Kidney capillary endothelial cell (primary cell): Measurements from ENCODE around the gene COQ8A.
"Not testable (repeated sequence)": the region's sequence is repeated elsewhere in the genome, so short reads cannot be mapped to it uniquely, and the experiment has no call there.

Source experiments
- DNase-seq: peaks from one replicate; pipeline ENCODE4 v3.0.0-alpha.2; 2018; ENCODE audit warnings: low spot score

The COQ8A gene

DNA sequence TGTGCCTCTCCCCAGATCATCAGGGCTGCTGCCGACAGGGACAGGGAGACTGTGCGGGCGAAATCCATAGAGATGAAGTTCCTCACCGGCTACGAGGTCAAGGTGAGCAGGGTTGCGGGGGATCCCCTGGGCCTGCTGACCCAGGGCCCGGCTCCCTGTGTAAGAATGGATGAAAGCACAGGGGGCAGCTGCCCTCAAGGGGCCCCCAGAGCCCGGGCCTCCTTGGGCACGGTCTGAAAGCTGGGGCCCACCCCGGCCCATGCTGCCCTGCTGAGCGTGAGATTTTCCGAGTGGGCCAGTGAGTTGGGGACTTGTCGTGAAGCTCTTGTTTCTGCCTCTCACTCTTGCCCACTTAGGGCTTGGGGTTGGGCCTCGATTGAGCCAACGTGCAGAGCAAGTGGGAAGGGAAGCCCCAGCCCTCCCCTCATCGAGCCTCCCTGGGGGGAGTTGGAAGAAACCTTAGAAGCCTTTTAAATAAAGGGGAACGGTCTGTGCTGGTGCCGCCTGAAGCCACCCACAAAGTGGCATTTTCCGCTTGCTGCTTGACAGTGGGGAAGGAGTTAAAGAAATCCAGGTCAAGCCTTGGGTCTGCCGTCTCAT, 45.2 kb downstream of the COQ8A start:
- no peak for DNase-seq

DNA sequence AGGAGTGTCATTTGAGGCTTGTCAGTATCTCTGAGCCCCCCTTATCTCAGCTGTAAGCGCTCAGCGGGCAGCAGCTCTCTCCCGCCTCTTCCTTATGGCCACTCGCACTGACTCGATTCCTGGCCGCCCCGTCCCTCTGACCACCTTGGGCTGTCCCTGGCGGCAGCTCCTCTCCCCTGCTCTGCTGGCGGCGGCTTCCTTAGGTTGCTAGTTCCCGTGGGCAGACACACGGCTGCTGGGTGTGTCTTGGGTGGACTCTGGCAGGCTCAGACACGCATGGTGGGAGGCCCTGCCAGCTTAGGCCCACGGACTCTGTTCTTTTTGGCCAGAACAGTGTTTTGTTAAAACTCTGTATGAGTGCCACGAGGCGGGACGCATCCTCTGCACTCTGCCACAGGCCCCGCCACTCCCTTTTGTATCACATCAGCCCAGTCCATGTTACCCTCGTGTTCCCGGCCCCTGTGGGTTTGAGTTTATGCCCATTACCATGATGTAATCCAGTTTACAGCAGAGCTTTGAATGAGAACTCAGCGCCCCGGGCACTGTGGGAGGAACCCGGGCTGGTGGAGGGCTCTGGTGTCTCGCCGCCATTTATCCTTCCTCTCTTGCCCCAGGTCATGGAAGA, 45.9 kb downstream of the COQ8A start:
- no peak for DNase-seq

DNA sequence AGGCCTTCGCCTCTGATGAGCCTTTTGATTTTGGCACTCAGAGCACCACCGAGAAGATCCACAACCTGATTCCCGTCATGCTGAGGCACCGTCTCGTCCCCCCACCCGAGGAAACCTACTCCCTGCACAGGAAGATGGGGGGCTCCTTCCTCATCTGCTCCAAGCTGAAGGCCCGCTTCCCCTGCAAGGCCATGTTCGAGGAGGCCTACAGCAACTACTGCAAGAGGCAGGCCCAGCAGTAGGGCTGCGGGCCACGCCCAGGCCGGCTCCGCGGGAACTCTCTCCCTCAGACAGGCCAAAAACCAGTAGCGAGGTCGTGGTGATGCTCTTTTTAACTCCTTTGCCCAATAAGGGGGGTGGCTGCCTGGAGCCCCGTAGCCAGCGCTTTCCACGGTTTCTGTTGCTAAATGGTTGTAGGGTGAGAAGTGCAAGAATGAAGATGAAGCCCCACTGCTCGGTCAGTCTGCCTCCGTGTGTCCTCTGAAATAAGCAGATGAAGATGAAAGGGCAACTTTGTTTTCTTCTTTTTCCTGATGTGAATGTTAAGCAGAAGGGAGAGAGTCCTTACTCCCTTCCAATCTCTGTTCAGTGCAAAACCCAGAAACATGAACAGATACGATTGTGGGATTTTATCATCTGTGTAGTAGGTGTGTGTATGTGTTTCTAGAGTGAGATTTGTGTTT, 46.5 kb downstream of the COQ8A start:
- DNase-seq: no peak

DNA sequence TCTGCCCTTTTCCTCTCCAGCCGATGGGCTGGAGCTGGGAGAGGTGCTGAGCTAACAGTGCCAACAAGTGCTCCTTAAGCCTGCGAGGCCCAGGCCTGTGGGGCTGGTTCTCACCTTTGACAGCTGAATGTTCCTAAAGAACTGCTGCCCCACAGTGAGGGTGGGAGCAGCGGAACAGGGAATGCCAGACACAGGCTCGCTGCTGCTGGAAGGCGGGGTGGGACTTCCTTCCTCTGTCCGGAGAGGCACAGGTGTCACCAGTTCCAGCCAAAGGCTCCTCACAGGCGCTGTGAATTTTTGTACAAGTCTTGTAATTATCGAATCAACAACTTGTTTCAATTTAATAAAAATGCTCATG, 47.1 kb downstream of the COQ8A start:
- DNase-seq: no peak

DNA sequence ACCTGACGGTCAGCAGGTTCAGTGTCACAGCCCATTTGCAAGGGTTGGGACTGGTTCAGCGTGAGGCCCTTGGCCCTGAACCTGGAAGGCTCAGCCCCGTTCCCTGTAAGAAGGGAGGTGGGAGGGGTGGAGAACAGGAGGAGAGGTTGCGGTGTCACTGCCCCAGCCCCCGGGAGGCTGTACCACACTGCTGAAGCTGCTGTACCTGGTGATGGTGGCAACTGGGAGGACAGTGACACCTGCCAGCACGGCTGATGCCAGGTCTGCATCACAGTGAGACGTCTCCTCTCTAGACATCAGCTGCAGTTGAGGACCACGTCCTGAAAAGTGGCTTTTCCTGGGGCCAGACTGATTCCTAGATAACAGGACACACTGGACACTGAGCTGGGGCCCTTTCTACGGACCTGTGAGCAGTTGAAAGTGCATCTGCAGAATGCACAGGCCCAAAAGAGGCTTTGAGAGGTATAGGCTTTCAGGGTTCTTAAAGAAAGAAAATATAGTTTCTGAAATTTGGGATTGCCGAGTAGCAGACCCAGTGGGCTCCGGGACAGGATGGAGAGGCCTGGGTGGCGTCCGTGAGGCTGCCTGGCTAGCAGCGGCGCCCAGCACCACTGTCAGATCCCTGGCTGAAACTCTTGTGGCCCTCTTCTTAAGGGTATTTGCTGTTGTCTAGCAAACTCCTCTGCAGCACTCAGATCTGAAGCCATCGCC, 47.7 kb downstream of the COQ8A start:
- no peak for DNase-seq

DNA sequence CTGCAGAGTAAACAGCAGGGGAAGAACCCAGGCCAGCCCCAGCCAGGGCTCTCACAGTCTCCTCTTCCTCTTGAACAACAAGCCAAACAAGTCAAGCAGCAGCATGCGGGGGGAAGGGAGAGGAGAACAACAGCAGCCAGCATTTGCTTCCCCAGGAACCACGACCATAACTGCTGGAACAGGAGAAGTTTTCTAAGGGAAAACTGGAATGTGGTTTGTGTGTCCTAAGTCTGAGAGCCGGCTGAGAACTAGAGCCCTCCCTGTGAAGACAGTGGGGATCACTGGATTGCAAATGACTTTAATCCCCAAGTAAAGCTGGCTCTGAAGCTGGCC, 48.2 kb downstream of the COQ8A start:
- DNase-seq: no peak

GRCh38 chr1:226989085-226989920, 49.2 kb downstream of the COQ8A start:
- no peak for DNase-seq

GRCh38 chr1:226990133-226990716, 50.1 kb downstream of the COQ8A start:
- DNase-seq: peak; percentile 32

DNA sequence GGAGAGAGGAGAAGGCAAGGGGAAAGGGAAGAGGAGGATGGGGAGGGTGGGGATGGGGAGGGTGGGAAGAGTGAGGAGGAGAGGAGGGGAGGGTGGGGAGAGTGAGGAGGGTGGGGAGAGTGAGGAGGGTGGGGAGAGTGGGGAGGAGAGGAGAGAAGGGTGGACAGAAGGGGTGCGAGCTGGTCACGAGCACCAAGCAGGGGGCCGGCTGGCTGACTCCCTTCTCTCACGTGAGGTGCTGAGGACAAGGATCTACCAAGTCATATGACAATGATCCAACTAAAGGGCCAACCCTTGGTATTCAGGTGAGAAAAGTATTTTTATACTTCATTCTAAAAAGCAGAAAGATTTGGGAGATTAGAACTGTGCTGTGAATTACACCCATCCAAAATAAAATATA, 51.8 kb downstream of the COQ8A start:
- no peak for DNase-seq

GRCh38 chr1:226993814-226994585, 53.9 kb downstream of the COQ8A start:
- no peak for DNase-seq

DNA sequence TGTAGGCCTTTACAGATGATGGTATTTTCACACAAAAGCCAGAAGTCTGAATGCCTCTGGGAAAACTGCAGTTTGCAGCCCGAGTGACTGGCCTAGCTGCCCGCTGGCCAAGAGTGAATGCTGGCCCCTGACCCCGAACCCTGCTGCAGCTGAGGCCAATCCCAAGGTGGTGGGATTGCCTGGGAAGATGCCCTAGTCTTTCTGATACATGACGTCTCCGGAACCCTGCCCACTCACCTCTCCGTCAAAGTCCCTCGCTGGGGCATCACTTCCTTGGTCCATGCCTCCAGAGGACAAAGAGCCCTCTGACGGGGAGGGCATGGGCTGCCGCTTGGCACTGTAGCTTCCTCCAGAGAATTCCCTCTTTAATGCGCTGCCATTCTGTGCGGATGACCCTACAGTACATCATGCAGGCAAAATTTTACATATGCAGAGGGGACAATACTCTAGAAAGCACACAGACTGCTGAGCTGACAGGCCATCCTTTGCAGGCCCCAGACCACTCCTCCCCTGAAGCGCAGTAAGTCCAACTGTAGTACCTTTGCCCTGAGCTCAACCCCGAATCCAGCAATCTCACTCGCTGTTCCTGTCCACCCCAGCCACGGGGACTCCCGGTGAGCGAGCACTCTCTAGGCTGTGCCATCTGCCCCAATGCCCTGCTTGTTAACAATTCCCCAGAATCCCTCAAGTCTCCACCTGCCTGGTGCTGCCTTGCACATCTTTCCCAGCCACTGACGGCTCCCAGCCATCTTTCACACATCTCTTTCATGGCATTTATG, 54.7 kb downstream of the COQ8A start:
- DNase-seq: no peak

DNA sequence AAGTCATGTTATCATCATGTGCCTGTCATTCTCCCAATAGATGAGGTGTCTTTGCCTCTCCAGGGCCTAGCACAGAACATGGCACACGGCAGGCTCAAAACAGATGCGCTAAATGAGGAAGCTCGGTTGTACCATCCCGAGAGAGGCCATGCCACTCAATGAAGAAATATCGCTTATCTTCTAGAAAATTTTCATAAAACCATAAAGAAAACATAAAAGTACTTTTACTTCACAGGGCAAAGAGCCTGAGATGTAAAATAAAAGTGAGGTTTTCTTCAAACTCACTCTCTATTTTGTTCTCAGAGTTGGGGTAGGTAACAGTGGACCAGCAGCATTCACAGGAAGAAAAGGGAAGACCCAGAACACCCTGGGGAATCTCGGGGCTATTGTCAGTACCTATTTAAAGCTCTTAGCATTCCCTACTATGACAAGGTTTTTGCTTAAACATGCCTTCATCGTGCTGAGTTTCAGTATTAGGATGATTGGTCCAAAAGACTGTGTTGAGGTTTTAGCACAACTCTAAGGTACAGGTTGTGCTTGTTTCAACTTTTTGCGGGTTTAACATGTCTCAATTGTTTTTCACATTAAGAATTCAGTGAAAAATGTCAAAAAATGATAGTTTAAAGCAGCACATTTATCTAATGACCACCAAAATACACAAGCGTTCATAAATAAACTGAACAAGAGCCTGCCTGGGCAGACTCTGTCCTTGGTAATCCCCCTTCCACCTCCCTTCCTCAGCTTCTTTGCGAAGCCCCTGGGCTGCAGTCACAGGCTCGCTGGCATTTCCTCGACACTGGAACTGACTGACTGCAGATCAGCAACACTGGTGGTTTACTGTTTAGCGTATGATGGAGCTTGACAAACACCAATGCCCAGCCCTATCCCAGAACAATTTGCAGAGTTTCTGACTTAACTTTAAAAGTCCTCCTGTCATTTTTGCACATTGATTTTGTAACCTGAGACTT, 55.6 kb downstream of the COQ8A start:
- DNase-seq: no peak

DNA sequence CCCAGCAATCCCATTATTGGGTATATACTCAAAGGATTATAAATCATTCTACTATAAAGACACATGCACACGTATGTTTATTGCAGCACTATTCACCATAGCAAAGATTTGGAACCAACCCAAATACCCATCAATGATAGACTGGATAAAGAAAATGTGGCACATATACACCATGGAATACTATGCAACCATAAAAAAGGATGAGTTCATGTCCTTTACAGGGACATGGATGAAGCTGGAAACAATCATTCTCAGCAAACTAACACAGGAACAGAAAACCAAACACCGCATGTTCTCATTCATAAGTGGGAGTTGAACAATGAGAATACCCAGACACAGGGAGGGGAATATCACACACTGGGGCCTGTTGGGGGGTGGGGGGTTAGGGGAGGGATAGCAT, 59.5 kb downstream of the COQ8A start:
- DNase-seq: not testable (repeated sequence)

DNA sequence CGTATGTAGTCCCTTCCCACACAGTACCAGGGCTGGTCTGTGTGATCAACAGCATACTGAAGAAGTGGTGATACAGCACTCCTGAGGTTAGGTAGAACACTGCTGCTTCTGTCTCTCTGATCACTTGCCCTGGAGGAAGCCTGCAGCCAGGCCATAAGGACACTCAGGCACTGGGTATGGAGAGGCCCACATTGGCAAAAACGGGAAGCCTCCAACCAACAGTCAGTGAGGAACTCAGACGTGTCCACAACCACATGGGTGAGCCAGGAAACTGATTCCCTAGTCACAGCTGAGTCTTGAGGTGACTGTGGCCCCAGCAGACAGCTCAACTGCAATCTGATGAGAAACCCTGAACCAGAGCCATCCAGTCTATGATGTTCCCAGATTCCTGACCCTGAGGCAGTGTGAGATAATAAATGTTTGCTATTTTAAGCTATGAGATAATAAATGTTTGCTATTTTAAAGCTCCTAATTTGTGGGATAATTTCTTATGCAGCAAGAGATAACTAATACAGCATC, 62.5 kb downstream of the COQ8A start:
- no peak for DNase-seq

- no peak for DNase-seq
Observed at GRCh38 chr1:227003165-227003564, 63.1 kb downstream of the COQ8A start.

DNA sequence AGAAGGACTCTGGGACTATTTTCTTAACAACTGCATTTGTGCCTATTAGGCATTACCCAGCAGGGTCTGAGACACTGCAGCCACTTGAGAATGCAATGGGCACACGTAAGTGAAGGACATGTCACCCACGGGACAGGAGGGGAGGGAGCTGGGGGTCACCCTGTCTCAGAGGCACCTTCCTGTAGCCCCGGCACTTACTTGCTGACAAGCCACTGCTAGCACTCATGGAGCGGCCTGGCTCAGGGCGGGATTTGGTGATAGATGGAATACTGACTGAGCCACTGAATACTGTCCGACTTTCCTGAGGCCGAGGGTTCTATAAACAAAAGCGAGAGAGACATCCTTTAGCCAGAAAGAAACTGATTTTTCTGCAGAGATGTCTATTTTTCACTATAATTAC, 64.7 kb downstream of the COQ8A start:
- no peak for DNase-seq

DNA sequence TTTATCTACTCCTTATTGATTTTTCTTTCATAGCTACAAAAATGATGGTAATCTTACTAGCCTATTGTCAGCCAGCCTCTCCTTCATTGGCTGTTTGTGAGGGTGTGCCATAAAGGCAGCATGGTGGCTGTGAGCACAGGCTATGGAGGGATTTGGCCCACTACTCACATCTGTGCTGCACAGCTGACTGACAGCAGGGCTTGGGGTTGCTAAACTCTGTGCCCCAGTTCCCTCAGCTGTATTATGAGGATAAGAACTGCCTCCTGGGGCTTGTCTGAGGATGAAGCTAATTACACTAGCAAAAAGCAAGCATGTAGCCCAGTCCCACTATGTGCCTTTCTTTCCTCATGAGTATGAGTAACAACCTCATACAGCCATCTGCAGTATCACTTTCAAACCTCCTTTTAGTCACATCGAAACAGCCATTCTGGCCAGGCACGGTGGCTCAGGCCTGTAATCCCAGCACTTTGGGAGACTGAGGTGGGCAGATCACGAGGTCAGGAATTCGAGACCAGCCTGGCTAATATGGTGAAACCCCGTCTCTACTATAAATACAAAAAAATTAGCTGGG, 66.2 kb downstream of the COQ8A start:
- DNase-seq: no peak

DNA sequence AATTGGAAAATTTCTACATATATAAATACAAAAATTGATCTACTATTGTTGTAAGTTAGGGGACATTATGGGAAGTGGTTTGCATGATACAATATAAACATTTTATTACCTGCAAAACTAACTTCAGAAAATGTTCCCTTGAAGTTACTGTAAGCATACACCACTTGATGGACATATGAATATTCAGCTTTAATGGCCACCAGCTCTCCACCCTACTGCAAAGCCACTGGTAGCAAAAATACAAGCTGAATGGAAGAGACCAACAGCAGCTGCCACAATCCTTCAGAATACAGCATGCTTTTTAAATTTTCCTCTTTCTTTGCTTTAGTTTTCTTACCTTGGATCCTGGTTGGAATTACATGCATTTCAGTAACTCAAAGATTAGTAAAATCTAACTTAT, 69.8 kb downstream of the COQ8A start:
- no peak for DNase-seq

DNA sequence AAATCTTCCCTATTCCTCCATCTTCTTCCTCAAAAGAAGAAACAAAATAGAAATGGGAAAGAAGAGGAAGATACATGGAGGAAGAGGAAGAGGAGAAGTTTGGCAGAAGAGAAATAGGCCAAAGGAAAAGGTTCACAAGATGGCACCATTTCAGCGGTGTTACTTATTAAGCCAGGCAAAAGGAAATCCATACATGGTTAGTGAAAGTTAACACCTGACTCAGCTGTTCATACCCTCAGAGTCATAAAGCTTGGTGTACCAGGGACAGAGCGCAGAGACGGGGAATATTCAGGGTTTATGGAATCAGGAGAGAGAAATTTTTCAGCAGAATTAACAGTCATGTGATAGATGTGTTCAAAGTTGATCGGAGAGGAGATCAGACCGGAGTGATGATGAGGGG, 70.6 kb downstream of the COQ8A start:
- DNase-seq: no peak
